NCI-H2081 treated with DMSO at 0.1 percent for 48 hours (cell line): ENCODE data around the gene TEX14.

Experiments
- DNase-seq: peaks from one replicate; lab custom pipeline; 2025; lab: John Stamatoyannopoulos, UW

Gene TEX14

DNA sequence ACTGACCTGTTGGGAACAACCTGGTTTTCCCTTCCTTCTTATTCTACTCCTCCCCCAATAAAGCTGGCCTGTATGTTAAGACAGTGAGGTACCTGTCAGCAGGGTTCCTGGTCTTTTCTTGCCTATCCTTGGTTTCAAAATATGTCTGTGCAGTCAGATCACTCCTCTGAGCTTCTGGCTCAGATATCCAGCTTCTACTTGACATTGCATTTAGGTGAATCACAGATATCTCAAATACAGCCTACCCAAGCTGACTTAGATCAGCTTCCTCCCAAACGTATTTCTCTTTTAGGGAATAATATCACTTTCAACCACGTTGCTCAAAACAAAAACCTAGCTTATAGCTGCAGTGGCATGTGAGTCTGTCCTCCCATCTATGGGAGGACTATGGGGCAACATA, 48.7 kb downstream of the TEX14 start:
- no peak for DNase-seq

DNA sequence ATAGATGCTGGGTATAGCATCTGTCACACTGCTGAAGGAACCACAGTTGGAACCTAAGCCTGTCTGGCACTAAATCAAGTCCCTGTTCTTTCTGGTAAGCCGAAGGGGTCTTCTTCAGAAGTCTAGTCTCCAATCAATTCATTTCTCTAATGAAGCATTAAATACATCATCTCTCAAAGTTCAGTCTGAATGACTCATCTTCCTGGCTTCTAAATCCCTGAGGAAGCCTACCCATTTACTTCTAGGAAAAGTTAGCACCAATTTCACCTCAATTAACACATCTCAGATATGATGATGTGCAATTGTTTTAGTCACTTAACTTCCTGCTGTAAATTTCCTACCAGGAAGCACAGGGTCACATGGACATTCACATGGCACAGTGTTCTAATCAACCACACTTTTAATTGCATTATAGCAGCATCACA, 49.9 kb downstream of the TEX14 start:
- DNase-seq: no peak

GRCh38 chr17:58640202-58640601, 51.6 kb downstream of the TEX14 start:
- DNase-seq: no peak

DNA sequence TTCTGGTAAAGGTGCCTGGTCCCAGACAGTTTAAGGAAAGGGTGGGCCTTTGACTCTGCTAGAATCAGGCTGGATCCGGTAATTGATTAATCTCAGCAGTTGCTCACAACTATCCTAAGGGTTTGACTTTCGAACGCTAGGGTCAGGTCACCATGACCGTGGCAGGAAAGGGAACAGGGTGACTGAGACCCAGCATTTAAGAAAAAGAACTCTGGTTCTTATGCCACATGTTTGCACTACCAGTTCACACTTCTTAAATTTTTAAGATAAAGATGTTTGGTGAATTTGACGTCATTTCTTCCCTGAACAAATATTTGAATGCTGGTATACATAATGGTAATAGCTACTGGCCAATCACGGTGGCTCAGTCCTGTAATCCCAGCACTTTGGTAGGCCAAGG, 52.2 kb downstream of the TEX14 start:
- no peak for DNase-seq

DNA sequence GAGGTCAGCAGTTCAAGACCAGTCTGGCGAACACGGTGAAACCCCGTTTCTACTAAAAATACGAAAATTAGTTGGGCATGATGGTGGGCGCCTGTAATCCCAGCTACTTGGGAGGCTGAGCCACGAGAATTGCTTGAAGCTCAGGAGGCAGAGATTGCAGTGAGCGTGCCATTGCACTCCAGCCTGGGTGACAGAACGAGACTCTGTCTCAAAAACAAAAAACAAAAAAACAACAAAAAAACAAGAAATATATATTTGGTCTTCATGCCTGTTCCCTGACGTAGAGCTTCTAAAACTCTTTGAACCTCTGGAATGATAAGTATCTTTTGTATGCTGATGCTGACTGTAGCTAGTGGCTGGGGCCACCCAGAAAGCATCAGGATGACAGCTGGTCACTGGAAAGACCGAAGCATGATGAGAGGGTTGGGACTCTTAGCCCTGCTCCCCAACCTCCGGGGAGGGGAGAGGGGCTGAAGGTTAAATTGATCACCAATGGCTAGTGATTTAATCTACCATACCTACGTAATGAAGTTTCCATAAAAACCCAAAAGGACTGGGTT, 54.8 kb downstream of the TEX14 start:
- no peak for DNase-seq

DNA sequence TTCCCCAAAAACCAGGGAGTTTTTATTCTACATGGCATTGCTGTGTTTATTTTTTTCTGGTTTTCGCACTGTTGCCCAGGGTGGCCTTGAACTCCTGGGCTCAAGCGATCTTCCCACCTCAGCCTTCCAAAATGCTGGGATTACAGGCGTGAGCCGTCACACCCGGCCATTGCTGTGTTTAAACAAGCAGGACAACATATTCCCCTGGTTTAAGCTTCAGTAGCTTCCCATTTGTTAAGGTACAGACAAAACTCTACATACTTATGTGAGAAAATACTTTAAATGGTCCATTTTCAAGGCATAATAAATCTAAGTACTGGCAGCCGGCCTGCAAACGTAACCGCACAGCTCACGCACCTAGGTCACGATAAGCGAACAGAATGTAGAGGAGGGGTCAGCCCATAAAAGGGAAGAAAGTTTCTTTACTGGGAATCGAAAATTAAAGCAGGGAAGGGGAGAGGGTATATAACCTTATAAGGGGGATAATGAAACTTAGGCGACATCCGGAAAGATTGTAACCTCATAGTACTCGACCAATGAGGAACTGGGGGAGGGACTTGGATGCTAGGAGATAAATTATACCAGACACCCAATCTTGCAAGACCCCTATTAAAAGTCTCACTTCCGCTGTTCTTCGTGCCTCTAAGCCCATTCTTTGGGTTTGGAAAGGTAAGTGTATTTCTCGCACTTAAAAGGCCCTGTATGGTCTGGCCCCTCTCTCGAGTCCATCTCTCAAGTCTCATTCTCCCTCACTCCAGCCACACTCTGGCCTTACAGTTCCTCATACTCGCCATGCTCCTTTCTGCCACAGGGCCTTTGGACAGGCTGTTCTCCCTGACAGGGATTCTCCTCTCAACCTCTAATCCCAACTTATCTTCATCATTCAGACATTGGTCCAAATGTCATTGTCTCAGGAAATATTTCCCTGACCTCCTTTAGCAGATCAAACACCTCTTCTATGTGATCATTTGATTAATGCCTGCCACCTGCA, 59.2 kb downstream of the TEX14 start:
- DNase-seq: no peak

DNA sequence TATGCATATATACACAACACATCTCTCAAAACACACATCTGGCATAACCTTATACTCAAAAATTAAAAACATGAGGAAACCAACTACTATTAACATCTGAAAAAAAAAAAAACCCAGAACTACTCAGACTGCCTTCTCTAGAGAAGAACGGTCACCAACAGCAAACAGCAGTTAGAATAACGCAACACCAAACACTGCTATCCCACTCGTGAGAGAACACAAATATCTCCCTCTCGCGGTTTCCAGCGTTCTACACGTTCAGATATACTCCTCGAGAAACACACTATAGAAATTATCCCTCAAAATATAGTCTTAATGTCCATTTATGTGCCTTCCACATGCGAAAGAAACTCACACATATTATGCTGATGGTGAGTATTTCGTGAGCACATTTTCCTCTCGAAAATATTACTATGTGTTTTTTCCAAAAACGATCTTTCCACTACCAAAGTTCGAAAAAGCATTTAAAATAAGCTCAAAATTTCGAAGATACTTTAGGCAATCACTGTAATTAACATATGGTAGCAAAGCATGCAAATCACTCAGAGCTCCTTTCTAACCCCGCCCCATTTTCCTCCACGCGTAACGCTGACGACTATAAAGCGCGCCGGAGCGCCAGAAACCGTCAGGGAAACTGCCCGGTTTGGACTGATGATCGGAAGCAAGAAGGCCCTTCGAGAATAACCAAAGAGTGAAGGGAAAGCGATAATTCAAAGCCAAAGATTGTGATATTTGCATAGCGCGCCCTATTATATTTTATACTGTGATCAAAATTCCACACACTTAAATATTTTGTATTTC, 60.1 kb downstream of the TEX14 start:
- DNase-seq: peak; percentile 96

GRCh38 chr17:58630883-58631522, 60.8 kb downstream of the TEX14 start:
- DNase-seq: no peak

- DNase-seq: no peak
Measured at GRCh38 chr17:58626905-58627304, 64.9 kb downstream of the TEX14 start.

DNA sequence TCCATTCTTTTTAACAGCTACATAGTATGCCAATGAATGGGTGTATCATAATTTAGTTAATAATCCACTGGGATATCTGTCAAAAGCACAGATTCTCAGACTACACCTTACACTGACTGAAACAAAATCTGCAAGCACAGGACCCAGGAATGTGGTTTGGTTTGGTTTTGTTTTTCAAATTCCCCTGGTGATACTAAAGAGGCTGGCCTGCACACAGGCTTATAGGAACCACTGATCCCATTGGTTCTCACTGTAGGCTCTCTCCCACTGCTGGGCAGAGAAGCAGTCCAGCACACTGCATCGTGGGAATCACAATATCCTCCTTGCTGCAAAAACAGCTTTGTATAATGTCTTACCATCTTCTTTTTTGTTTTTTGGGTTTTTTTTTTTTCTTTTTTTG, 67.1 kb downstream of the TEX14 start:
- DNase-seq: no peak

GRCh38 chr17:58621174-58621573, 70.7 kb downstream of the TEX14 start:
- DNase-seq: no peak

GRCh38 chr17:58618336-58618735, 73.5 kb downstream of the TEX14 start:
- DNase-seq: no peak

DNA sequence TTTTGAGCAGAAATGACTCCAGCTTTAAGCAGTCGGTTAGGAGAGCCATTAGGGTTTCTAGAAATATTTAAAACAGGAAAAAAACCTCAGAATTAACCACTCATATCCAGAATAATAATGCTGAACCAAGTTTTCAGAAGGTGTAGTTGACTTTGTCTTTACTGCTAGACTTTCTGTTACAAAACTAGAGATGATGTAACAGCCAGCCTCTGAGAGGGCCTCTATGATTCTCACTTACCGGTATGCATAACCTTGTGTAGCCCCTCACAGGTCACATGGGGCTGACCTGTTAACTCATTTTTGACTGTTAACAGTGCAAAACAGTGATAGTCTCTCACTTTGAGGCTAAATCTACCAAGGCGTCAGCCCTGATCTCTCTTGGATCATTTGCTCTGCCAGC, 74.3 kb downstream of the TEX14 start:
- DNase-seq: no peak

GRCh38 chr17:58615768-58616659, 75.8 kb downstream of the TEX14 start:
- DNase-seq: no peak

- no peak for DNase-seq
Measured at GRCh38 chr17:58614859-58615459, 76.9 kb downstream of the TEX14 start.

GRCh38 chr17:58611331-58611730, 80.5 kb downstream of the TEX14 start:
- no peak for DNase-seq

DNA sequence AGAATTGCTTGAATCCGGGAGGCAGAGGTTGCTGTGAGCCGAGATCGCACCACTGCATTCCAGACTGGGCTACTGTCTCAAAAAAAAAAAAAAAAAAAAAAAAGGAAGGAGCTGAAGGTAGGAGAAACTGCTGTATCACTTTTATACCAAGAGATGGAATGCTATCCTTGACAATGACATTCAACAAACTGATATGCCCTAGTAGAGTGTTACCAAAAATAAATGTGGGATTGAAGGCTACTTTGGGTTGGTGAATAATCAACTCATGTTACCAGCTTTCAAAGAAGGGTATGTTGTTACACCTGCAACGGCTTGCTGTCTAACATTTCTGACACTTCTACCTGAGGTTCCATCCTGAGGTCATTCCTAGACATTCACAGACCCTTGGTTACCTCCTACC, 84.9 kb downstream of the TEX14 start:
- DNase-seq: no peak

DNA sequence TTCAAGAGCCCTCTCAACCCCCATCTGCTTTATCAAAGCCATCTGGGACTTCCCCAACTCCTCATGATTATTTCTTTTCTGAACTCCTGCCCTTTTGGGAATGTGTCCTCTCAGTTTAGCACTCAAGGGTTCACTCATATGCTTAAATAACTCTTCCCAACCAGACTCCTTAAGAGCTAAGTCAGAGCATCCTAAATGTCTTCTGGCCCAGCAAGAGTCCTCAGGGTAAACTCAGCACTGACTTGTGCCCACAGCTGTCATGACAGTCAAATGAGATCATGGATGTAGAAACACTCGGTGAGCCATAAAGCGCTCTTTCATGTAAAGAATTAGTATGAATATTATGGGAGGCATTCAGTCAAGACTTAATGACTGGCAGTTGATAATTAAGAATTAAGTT, 85.9 kb downstream of the TEX14 start:
- DNase-seq: no peak

DNA sequence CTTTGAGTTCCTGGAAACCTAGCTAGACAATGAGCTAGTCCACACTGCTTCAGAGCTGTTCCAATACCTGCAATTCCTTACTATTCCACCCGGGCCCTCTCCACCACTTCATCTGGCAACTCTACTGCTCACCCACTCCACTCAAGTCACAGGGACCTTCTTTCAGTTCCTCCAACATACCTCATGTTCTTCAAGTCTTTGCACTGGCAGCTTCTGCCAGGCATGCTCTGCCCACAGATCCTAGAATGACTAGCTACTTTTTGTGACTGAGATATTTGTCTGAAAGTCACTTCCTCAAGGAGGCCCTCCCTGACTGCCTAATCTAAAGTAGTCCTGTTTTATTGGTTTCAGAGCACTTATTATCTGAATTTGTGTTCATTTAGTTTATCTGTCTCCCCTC, 86.4 kb downstream of the TEX14 start:
- no peak for DNase-seq

GRCh38 chr17:58601976-58602375, 89.9 kb downstream of the TEX14 start:
- DNase-seq: no peak

- DNase-seq: no peak
Measured at GRCh38 chr17:58597371-58597770, 94.5 kb downstream of the TEX14 start.
